ENCODE measurements around the gene CLHC1. TPM values are rescaled to one million over a fixed set of nuclear protein-coding genes. Genes with fewer than 3 reads are reported as not detected.
"Not testable (repeated sequence)": the region's sequence is repeated elsewhere in the genome, so short reads cannot be mapped to it uniquely, and the experiment has no call there.

Gene CLHC1
- total RNA-seq, 1 donor = 14.5 TPM

GRCh38 chr2:55200416-55200815 lies 31.7 kb downstream of the CLHC1 start:
- no peaks in the 10 kb centered on the region for H3K9me3 ChIP-seq (ENCODE audit: low read depth, low read length)
- H3K4me1 ChIP-seq (ENCODE audit: insufficient read depth, low read length) = no peaks in the 10 kb centered on the region
- H3K36me3 ChIP-seq (ENCODE audit: insufficient read depth, low read length) = peaks cover 12% of the 10 kb centered on the region
- H3K27ac ChIP-seq (ENCODE audit: low read depth, low read length) = no peak overlapping the region
- H3K27me3 ChIP-seq (ENCODE audit: insufficient read depth, low read length) = no peaks in the 10 kb centered on the region
- no peak for DNase-seq (ENCODE audit: insufficient read length, low spot score, missing footprints)
- H4K20me1 ChIP-seq (ENCODE audit: insufficient read depth, low read length) = no peaks in the 10 kb centered on the region
- no peak overlapping the region for H2AFZ ChIP-seq (ENCODE audit: low read length)
- H3K4me2 ChIP-seq (ENCODE audit: insufficient read depth, low read length) = no peak overlapping the region
- TF ChIP-seq CTCF (IDR thresholded peaks at IDR 0.05; ENCODE audit: extremely low read depth, low read depth, low read length) = no peak
- no peak overlapping the region for H3K4me3 ChIP-seq (ENCODE audit: insufficient read depth, low read length)
- H3K79me2 ChIP-seq (ENCODE audit: insufficient read depth, low read length) = no peaks in the 10 kb centered on the region

- no peak overlapping the region for H3K4me2 ChIP-seq (ENCODE audit: insufficient read depth, low read length)
- no peaks in the 10 kb centered on the region for H3K9me3 ChIP-seq (ENCODE audit: low read depth, low read length)
- H3K4me3 ChIP-seq (ENCODE audit: insufficient read depth, low read length) = no peak overlapping the region
- no peaks in the 10 kb centered on the region for H3K27me3 ChIP-seq (ENCODE audit: insufficient read depth, low read length)
- no peaks in the 10 kb centered on the region for H4K20me1 ChIP-seq (ENCODE audit: insufficient read depth, low read length)
- no peaks in the 10 kb centered on the region for H3K4me1 ChIP-seq (ENCODE audit: insufficient read depth, low read length)
- no peak overlapping the region for H2AFZ ChIP-seq (ENCODE audit: low read length)
- no peak overlapping the region for H3K27ac ChIP-seq (ENCODE audit: low read depth, low read length)
- H3K36me3 ChIP-seq (ENCODE audit: insufficient read depth, low read length) = peaks cover 8% of the 10 kb centered on the region
- H3K79me2 ChIP-seq (ENCODE audit: insufficient read depth, low read length) = no peaks in the 10 kb centered on the region
- no peak for DNase-seq (ENCODE audit: insufficient read length, low spot score, missing footprints)
- TF ChIP-seq CTCF (IDR thresholded peaks at IDR 0.05; ENCODE audit: extremely low read depth, low read depth, low read length) = no peak
Measured at GRCh38 chr2:55196526-55196925, 35.6 kb downstream of the CLHC1 start.

- not testable (repeated sequence) for H3K27me3 ChIP-seq (ENCODE audit: insufficient read depth, low read length); H3K4me2 ChIP-seq (ENCODE audit: insufficient read depth, low read length); H2AFZ ChIP-seq (ENCODE audit: low read length); H3K79me2 ChIP-seq (ENCODE audit: insufficient read depth, low read length); H3K27ac ChIP-seq (ENCODE audit: low read depth, low read length); DNase-seq (ENCODE audit: insufficient read length, low spot score, missing footprints); H3K4me1 ChIP-seq (ENCODE audit: insufficient read depth, low read length); H4K20me1 ChIP-seq (ENCODE audit: insufficient read depth, low read length); H3K36me3 ChIP-seq (ENCODE audit: insufficient read depth, low read length); H3K9me3 ChIP-seq (ENCODE audit: low read depth, low read length); H3K4me3 ChIP-seq (ENCODE audit: insufficient read depth, low read length)
Measured at GRCh38 chr2:55191888-55192287, 40.2 kb downstream of the CLHC1 start.

GRCh38 chr2:55186837-55187236 lies 45.3 kb downstream of the CLHC1 start:
- H3K4me3 ChIP-seq (ENCODE audit: insufficient read depth, low read length); H4K20me1 ChIP-seq (ENCODE audit: insufficient read depth, low read length); H3K4me2 ChIP-seq (ENCODE audit: insufficient read depth, low read length); H2AFZ ChIP-seq (ENCODE audit: low read length); H3K27ac ChIP-seq (ENCODE audit: low read depth, low read length); H3K36me3 ChIP-seq (ENCODE audit: insufficient read depth, low read length); H3K9me3 ChIP-seq (ENCODE audit: low read depth, low read length); DNase-seq (ENCODE audit: insufficient read length, low spot score, missing footprints); H3K27me3 ChIP-seq (ENCODE audit: insufficient read depth, low read length); H3K79me2 ChIP-seq (ENCODE audit: insufficient read depth, low read length); H3K4me1 ChIP-seq (ENCODE audit: insufficient read depth, low read length): not testable (repeated sequence)

GRCh38 chr2:55180374-55180773 lies 51.7 kb downstream of the CLHC1 start:
- Histone ChIP-seq H4K20me1 (ENCODE audit: insufficient read depth, low read length) (no peaks in the 10 kb centered on the region), H3K27ac (ENCODE audit: low read depth, low read length) (no peak overlapping the region), H2AFZ (ENCODE audit: low read length) (no peak overlapping the region), H3K4me3 (ENCODE audit: insufficient read depth, low read length) (no peak overlapping the region), H3K36me3 (ENCODE audit: insufficient read depth, low read length) (no peaks in the 10 kb centered on the region), H3K27me3 (ENCODE audit: insufficient read depth, low read length) (no peaks in the 10 kb centered on the region), H3K79me2 (ENCODE audit: insufficient read depth, low read length) (no peaks in the 10 kb centered on the region), H3K9me3 (ENCODE audit: low read depth, low read length) (no peaks in the 10 kb centered on the region), H3K4me2 (ENCODE audit: insufficient read depth, low read length) (no peak overlapping the region), H3K4me1 (ENCODE audit: insufficient read depth, low read length) (no peaks in the 10 kb centered on the region)
- no peak for TF ChIP-seq CTCF (IDR thresholded peaks at IDR 0.05; ENCODE audit: extremely low read depth, low read depth, low read length)
- DNase-seq (ENCODE audit: insufficient read length, low spot score, missing footprints) = no peak
